Activated CD4-positive, alpha-beta T cell treated with anti-CD3 and anti-CD28 coated beads, Interleukin-2, amount 50 U/mL, for 48 hours (primary cell): Measurements from ENCODE around the gene MISP.

ENCODE experiments used
- DNase-seq, 2 experiments: peaks; one replicate each; pipeline ENCODE4 v3.0.0-alpha.2; 2020

MISP gene

GRCh38 chr19:813219-814151 lies 62.6 kb downstream of the MISP start:
- DNase-seq = no peak
